GM12801 (cell line): Measurements from ENCODE around the gene GOLT1A.

Experiments used
- CTCF ChIP-seq: IDR thresholded peaks from one replicate; pipeline ENCODE4 v1.5.1; 2011; ENCODE audit warnings: control low read depth; ENCODE audit not compliant: insufficient read length; ENCODE audit errors: extremely low read depth

GOLT1A gene

GRCh38 chr1:204171751-204172178, 42.0 kb downstream of the GOLT1A start:
- TF ChIP-seq CTCF, result no peak

- no peak for TF ChIP-seq CTCF
Measured at GRCh38 chr1:204170494-204171155, 43.2 kb downstream of the GOLT1A start.

- no peak for TF ChIP-seq CTCF
Measured at GRCh38 chr1:204169858-204170257, 43.9 kb downstream of the GOLT1A start.

- TF ChIP-seq CTCF, result no peak
Measured at GRCh38 chr1:204167730-204168129, 46.1 kb downstream of the GOLT1A start.

- no peak for TF ChIP-seq CTCF
Measured at GRCh38 chr1:204166219-204166618, 47.6 kb downstream of the GOLT1A start, which contains the start of gene REN. Gene REN, minus strand, starts transcription at chr1:204166337. Its CDS starts 44 bp downstream, at chr1:204166293.

- peak; percentile 81 for TF ChIP-seq CTCF
Measured at GRCh38 chr1:204162494-204163074, 51.2 kb downstream of the GOLT1A start.

- TF ChIP-seq CTCF, result no peak
Measured at GRCh38 chr1:204161609-204162493, 51.9 kb downstream of the GOLT1A start.
